Body of pancreas (tissue), 4 donors: ENCODE results near the gene CYP19A1.

ENCODE experiments used
- CTCF ChIP-seq, 7 experiments: fragments of 450-650 bp in 4 of 7; fragments of 200-600 bp in 3 of 7; sonication (generic) in 3 of 7; IDR thresholded peaks; one replicate each; pipeline ENCODE4 v1.5.1; 2016 to 2019; ENCODE audit warnings: antibody characterized with exemption in 7 of 7
- POLR2A ChIP-seq, 3 donors: fragments of 450-650 bp; IDR thresholded peaks; one replicate each; pipeline ENCODE4 v1.6.1; 2016; ENCODE audit warnings: antibody characterized with exemption in 3 of 3, mild to moderate bottlenecking in 2 of 3

- TF ChIP-seq POLR2A (IDR thresholded peaks at IDR 0.05), result no peak
- TF ChIP-seq CTCF (IDR thresholded peaks at IDR 0.05), result no peak
Measured at GRCh38 chr15:51316636-51317035, 21.8 kb downstream of the CYP19A1 start.
